A549 treated with dexamethasone at 1 μM for 4 hours (cell line): ENCODE data around the gene PHF2. TPM values are rescaled to one million over a fixed set of nuclear protein-coding genes. Genes with fewer than 3 reads are reported as not detected.

ENCODE experiments used
- total RNA-seq: library from RNA; stranded (reverse); fragments of 200-300 nt; extraction: Qiagen RNA extraction; gene quantifications from 5 replicates; pipeline ENCODE4 v1.2.3, GENCODE V29; 2022

The PHF2 gene
- total RNA-seq, result 12.1 to 19.6 TPM (median 19.1 TPM) in 5 replicates

GRCh38 chr9:93576258-93577077, at the start of gene PHF2:
Gene PHF2, plus strand, starts transcription at chr9:93576584. Its CDS starts 190 bp downstream, at chr9:93576774.

Other genes starting within 250 kb of the PHF2 start
- 69.3 to 98.4 TPM (median 95.2 TPM) in 5 replicates for gene FAM120A, start 124.9 kb upstream of the PHF2 start, total RNA-seq
- gene FAM120AOS, start 123.0 kb upstream of the PHF2 start, total RNA-seq, result 44.4 to 50.3 TPM (median 49.4 TPM) in 5 replicates